Endodermal cell (in vitro differentiated cells): ENCODE measurements around the gene LATS2. TPM values are rescaled to one million over a fixed set of nuclear protein-coding genes. Genes with fewer than 3 reads are reported as not detected.
"Not testable (repeated sequence)": the region's sequence is repeated elsewhere in the genome, so short reads cannot be mapped to it uniquely, and the experiment has no call there.

Experiments
- DNase-seq: peaks from one replicate; pipeline ENCODE4 v3.0.0-alpha.2; 2017
- H3K27ac ChIP-seq: 2 replicates; pipeline ENCODE4 v1.5.1; 2013; ENCODE audit warnings: mild to moderate bottlenecking, low read depth, low read length, moderate library complexity
- H3K27me3 ChIP-seq: 2 replicates; pipeline ENCODE4 v1.6.1; 2013; ENCODE audit warnings: mild to moderate bottlenecking, low read length, moderate library complexity; ENCODE audit not compliant: insufficient read depth, control insufficient read depth, poor library complexity, severe bottlenecking
- H3K36me3 ChIP-seq: 2 replicates; pipeline ENCODE4 v1.7.0; 2013; ENCODE audit warnings: mild to moderate bottlenecking, low read length, moderate library complexity; ENCODE audit not compliant: control insufficient read depth, insufficient read depth
- H3K4me1 ChIP-seq: one replicate; pipeline ENCODE4 v1.7.0; 2013; ENCODE audit warnings: low read length; ENCODE audit not compliant: control insufficient read depth, insufficient read depth
- H3K4me3 ChIP-seq: 2 replicates; pipeline ENCODE4 v1.5.1; 2013; ENCODE audit warnings: mild to moderate bottlenecking, low read length, moderate library complexity
- H3K9ac ChIP-seq: 2 replicates; pipeline ENCODE4 v1.6.1; 2013; ENCODE audit warnings: mild to moderate bottlenecking, low read length, moderate library complexity; ENCODE audit not compliant: poor library complexity, severe bottlenecking; ENCODE audit errors: extremely low read depth
- H3K9me3 ChIP-seq: 2 replicates; pipeline ENCODE4 v1.6.1; 2013; ENCODE audit warnings: mild to moderate bottlenecking, low read length, moderate library complexity; ENCODE audit not compliant: control insufficient read depth
- H3K27ac Mint-ChIP-seq: 2 replicates; pipeline ENCODE4 v1.8.0; 2020; ENCODE audit warnings: mixed read lengths
- H3K27me3 Mint-ChIP-seq: 2 replicates; pipeline ENCODE4 v1.8.0; 2021; ENCODE audit warnings: mild to moderate bottlenecking, mixed read lengths; ENCODE audit not compliant: insufficient read depth
- H3K36me3 Mint-ChIP-seq: 2 replicates; pipeline ENCODE4 v1.8.0; 2020; ENCODE audit warnings: low read depth, mixed read lengths
- H3K4me1 Mint-ChIP-seq: 2 replicates; pipeline ENCODE4 v1.8.0; 2020; ENCODE audit warnings: mixed read lengths
- H3K4me3 Mint-ChIP-seq: 2 replicates; pipeline ENCODE4 v1.8.0; 2020; ENCODE audit warnings: mild to moderate bottlenecking, moderate library complexity, mixed read lengths
- H3K9me3 Mint-ChIP-seq: 2 replicates; pipeline ENCODE4 v1.8.0; 2020; ENCODE audit warnings: mild to moderate bottlenecking, mixed read lengths
- CTCF ChIP-seq: fragments of 200-600 bp; sonication (generic); conservative IDR thresholded peaks from 2 replicates; pipeline ENCODE4 v1.5.0; 2021; ENCODE audit warnings: antibody characterized with exemption, mild to moderate bottlenecking
- WGBS, 2 experiments: methylation state at CpG; one replicate each; pipeline versions ENCODE4 v1.1.5 to v1.1.7; 2013; ENCODE audit warnings: missing lambda C conversion rate in 2 of 2, mixed read lengths in 1 of 2; ENCODE audit not compliant: insufficient coverage in 1 of 2, insufficient read length in 1 of 2; 5-methylcytosine and 5-hydroxymethylcytosine counted together
- total RNA-seq, 2 donors: library from RNA; stranded (reverse); fragmentation: NEBNext Ultra II Directional in 1 of 2; extraction: Animal tissue kit (Norgen Biotek cat#: 25700) in 1 of 2; gene quantifications; 2 replicates in 1 of 2; 3 replicates in 1 of 2; pipeline ENCODE4 v1.2.1, GENCODE V29; 2021

LATS2 gene
- total RNA-seq, 2 donors from 2014 or later = 26.2 to 35.4 TPM

GRCh38 chr13:20960663-20961309 is 100.6 kb downstream of the LATS2 start:
- Histone ChIP-seq H3K27me3 (peaks cover 5% of the 10 kb centered on the region), H3K36me3 (no peaks in the 10 kb centered on the region), H3K4me3 (no peak overlapping the region), H3K9me3 (no peaks in the 10 kb centered on the region), H3K27ac (no peak overlapping the region), H3K4me1 (no peaks in the 10 kb centered on the region), H3K9ac (no peak overlapping the region)
- Mint-ChIP-seq H3K27me3 (peaks cover 3% of the 10 kb centered on the region), H3K9me3 (no peaks in the 10 kb centered on the region), H3K27ac (no peak overlapping the region), H3K4me1 (no peaks in the 10 kb centered on the region), H3K4me3 (no peak overlapping the region), H3K36me3 (no peaks in the 10 kb centered on the region)
- no peak for DNase-seq
- TF ChIP-seq CTCF = no peak
- 89 to 93% methylated on average over 8 to 11 of the region's 14 CpGs for WGBS, 2 experiments

GRCh38 chr13:20957049-20957620 is 104.3 kb downstream of the LATS2 start:
- H3K9ac ChIP-seq, H3K36me3 ChIP-seq, H3K27ac Mint-ChIP-seq, H3K4me3 ChIP-seq, DNase-seq, H3K9me3 Mint-ChIP-seq, H3K27me3 ChIP-seq, H3K9me3 ChIP-seq, H3K4me3 Mint-ChIP-seq, H3K36me3 Mint-ChIP-seq, H3K27ac ChIP-seq, H3K4me1 ChIP-seq, H3K4me1 Mint-ChIP-seq: not testable (repeated sequence)
- H3K27me3 Mint-ChIP-seq = peaks cover 10% of the 10 kb centered on the region
- 84 to 95% methylated on average over 10 of the region's 10 CpGs for WGBS, 2 experiments

DNA sequence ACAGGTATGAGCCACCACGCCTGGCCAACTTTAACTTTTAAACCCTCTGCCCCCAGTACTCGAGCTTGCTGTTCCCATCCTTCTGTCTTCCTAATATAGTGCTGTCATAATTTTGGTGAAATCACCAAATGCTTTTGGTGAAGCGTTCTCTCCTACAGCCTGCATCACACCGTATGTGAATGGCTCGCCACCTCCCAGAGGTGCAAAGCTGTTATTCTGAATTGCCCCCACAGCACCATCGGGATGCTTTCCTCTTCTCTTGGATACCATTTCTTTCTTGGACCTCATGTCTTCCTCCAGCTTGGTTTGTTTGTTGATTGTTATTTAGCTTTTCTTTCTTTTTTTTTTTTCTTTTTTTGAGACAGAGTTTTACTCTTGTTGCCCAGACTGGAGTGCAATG is 105.9 kb downstream of the LATS2 start:
- no peak overlapping the region for H3K27ac Mint-ChIP-seq
- H3K27me3 Mint-ChIP-seq = peaks cover 8% of the 10 kb centered on the region
- Histone ChIP-seq H3K4me1 (no peaks in the 10 kb centered on the region), H3K9ac (no peak overlapping the region), H3K9me3 (no peaks in the 10 kb centered on the region), H3K27ac (no peak overlapping the region), H3K4me3 (no peak overlapping the region), H3K36me3 (no peaks in the 10 kb centered on the region), H3K27me3 (no peaks in the 10 kb centered on the region)
- WGBS, 2 experiments = 97% methylated on average over 6 of the region's 6 CpGs; no CpG with 5 or more reads in 1 of the 2 experiments
- H3K4me1 Mint-ChIP-seq = peaks cover 10% of the 10 kb centered on the region
- H3K36me3 Mint-ChIP-seq = no peaks in the 10 kb centered on the region
- DNase-seq = no peak
- H3K4me3 Mint-ChIP-seq = no peak overlapping the region
- H3K9me3 Mint-ChIP-seq = peaks cover 3% of the 10 kb centered on the region
- TF ChIP-seq CTCF = no peak
